GM21529 (cell line): Measurements from ENCODE around the gene ZCCHC3.
A peak's percentile ranks its signal among the peaks of the same experiment; 100 is the strongest.

Experiments used
- ATAC-seq: cut with Tn5 transposase; IDR thresholded peaks from one replicate; pipeline ENCODE4 v1.9.1; 2021; ENCODE audit not compliant: unreplicated experiment

Gene ZCCHC3

DNA sequence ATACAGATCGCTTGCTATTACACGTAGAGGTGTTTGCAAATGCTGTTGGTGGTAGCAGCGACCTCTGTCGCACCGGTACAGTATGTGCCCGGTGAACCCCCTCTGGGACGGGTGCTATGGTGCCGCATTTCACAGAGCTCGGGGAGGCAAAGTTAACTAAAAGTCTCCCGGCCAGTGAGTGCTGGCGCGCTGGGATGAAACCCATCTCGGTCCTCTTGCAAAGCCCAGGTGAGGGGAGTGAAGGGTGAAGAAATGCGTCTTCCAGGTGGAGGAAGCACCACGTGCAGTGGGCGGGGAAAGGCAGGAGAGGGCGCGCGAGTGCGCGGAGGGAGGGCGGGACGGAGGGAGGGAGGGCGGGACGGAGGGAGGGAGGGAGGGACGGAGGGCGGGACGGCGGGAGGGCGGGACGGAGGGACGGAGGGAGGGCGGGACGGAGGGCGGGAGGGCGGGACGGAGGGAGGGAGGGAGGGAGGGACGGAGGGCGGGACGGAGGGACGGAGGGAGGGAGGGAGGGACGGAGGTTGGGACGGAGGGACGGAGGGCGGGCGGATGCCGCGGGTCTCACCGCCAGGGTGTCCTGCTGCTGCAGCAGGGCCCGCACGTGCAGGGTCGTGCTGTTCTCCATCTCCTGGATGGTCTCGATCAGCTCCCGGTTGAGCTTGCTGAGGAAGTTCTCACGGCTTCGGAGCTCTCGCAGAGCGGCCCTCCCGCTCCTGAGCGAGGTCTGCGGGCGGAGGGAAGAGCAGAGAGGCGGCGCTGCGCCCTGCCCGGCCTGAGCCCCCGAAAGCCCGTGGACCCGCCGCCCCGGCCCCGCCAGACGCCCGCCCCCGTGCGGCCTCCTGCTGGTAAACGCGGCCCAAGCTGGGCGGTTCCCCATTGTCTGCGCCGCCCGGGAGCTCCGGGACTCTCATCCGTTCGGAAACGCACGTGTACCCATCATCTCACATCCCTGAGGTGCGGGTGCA lies 18.5 kb upstream of the ZCCHC3 start:
- ATAC-seq: no peak

DNA sequence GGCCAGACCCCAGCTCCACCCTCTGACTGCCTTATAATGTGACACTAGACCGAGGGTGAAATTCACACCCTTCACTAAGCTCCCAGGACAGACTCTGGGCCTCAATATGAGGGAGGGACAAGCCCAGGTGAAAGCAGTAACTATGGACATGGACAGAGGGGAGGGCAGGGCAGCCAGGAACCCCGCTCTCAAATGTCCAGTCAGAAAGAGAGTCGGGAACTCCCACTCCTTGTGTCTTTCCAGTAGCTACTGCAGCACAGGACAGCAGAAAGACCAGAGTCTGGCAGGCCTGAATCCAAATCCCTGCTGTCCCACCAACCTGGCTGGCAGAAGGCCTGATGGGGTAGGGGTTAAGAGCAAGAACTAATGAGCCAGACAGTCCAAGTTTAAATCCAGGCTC lies 13.2 kb upstream of the ZCCHC3 start:
- no peak for ATAC-seq

- ATAC-seq: no peak
Observed at GRCh38 chr20:286508-286907, 10.9 kb upstream of the ZCCHC3 start.

DNA sequence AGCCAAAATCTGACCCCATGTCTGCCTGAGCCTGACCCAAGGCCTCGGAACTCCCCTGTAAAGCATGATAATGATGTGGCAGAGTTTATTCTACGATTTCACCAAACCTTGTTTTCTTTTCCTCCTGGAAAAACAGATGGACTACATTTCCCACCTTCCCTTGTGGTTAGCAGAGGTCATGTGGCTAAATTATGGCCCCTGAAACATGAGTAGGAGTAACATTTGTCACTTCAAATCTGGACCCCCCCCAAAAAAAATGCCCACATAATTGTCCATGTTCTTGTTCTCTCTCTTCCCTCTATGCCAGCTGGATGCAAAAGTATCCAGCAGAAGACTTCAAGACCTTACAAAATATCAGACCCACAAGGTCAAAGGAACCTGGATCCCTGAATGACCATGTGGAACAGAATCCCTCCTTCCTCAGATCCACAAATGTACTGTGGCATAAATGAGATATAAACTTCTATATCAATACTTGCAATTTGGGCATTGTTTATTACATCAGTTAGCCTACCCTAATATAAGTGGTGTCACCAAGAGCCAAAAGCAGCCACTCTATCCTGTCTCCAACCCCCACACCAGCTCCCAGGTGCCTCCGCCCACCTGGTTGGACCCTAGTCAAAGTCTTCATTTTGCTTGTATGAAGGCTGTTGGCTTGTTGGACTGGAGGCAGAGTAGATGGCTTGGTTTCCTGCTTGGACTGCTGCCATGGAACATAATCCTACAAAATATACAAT lies 8.2 kb upstream of the ZCCHC3 start:
- no peak for ATAC-seq

- no peak for ATAC-seq
Observed at GRCh38 chr20:289693-290083, 7.7 kb upstream of the ZCCHC3 start.

GRCh38 chr20:290084-290831 lies 7.1 kb upstream of the ZCCHC3 start, which contains the start of gene C20orf96:
TSS of gene C20orf96 (minus strand) at chr20:290750. CDS start at chr20:290610, 140 bp downstream.
- ATAC-seq: peak; percentile 87

- no peak for ATAC-seq
Observed at GRCh38 chr20:294602-295001, 2.8 kb upstream of the ZCCHC3 start.

GRCh38 chr20:295804-296203 lies 1.6 kb upstream of the ZCCHC3 start:
- no peak for ATAC-seq

DNA sequence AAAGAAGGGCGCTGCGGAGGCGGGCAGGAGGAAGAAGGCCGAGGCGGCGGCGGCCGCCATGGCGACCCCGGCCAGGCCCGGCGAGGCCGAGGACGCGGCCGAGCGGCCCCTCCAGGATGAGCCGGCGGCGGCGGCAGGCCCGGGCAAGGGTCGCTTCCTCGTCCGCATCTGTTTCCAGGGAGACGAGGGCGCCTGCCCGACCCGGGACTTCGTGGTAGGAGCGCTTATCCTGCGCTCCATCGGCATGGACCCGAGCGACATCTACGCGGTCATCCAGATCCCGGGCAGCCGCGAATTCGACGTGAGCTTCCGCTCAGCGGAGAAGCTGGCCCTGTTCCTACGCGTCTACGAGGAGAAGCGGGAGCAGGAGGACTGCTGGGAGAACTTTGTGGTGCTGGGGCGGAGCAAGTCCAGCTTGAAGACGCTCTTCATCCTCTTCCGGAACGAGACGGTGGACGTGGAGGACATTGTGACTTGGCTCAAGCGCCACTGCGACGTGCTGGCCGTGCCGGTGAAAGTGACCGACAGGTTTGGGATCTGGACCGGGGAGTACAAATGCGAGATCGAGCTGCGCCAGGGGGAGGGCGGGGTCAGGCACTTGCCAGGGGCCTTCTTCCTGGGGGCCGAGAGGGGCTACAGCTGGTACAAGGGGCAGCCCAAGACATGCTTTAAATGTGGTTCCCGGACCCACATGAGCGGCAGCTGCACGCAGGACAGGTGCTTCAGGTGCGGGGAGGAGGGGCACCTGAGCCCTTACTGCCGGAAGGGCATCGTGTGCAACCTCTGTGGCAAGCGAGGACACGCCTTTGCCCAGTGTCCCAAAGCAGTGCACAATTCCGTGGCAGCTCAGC lies 780 bp downstream of the ZCCHC3 start:
- ATAC-seq: peak; percentile 32

DNA sequence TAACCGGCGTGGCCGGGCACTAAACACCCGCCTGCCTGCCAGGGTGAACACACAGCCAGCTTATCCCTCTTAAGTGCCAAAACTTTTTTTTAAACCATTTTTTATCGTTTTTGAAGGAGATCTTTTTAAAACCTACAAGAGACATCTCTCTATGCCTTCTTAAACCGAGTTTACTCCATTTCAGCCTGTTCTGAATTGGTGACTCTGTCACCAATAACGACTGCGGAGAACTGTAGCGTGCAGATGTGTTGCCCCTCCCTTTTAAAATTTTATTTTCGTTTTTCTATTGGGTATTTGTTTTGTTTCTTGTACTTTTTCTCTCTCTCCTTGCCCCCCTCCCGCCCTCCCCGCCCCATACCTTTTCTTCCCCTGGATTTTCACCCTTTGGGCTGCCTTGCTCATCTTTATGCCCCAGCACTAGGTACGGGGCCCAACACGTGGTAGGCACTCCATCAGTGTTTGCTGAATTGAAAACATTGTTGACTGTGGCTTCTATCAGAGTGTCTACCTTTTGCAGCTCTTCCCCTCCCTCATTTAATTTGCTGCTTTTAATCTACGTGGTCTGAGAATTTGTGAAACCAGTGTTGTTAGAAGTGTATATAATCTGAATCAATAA lies 1.5 kb downstream of the ZCCHC3 start:
- ATAC-seq: no peak

DNA sequence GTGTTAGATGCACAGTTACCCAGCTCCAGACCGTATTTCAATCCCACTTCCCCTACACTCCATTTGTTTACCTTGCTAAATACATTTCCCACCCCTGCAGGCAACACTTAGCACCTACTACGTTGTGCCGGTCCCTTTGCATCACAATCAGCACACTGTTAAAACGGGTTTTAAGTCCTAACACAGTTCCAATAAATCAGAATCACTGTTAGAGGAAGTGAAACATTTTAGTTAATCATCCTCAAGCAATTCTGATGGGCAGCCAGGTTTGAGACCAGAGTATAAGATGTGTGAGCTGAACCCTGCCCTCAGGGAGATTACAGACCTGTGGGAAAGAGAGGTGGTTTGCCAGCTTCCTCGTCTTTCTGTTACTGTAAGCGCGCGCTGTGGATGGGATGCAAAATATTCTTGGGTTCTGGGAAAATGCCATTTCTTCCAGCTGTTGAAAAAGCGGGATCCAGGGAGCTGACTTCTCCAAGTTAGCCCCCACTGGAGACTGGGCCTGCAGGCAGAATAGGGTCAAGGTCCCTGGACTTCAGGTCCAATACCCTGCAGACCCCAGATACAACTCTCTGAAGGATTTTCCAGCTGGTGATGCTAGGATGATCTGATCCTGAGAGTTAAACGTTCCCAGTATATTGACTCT lies 3.1 kb downstream of the ZCCHC3 start:
- no peak for ATAC-seq

GRCh38 chr20:301886-302848 lies 4.8 kb downstream of the ZCCHC3 start:
- no peak for ATAC-seq

GRCh38 chr20:305745-306144 lies 8.4 kb downstream of the ZCCHC3 start:
- ATAC-seq: no peak

DNA sequence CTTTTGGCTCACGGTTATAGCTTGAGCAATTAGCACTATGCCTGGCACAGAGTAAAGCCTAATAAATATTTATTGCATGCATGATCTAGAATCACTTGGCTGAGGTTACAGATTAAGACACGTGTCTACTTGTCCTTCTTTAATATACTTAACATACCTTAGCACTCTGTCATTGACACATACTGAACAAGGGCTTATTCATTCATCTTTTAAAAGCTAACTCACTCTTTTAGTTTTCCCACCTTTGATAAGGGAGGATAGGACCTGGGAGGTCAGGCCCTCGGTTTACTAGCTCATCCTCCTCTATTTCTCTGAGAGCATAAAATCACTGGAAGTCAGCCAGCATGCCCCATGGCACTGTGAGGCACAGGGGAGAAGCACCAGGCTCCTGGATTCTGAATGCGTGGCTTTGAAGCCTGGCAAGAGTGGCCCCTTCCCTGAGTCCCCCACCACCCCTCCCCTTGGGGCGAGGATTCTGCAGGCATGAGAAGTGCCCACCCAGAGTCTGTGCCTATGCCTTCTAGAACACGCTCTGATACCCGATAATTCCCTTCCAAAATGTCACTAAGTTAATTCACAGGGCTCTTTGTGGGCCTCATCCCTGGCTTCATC lies 11.2 kb downstream of the ZCCHC3 start:
- ATAC-seq: no peak

DNA sequence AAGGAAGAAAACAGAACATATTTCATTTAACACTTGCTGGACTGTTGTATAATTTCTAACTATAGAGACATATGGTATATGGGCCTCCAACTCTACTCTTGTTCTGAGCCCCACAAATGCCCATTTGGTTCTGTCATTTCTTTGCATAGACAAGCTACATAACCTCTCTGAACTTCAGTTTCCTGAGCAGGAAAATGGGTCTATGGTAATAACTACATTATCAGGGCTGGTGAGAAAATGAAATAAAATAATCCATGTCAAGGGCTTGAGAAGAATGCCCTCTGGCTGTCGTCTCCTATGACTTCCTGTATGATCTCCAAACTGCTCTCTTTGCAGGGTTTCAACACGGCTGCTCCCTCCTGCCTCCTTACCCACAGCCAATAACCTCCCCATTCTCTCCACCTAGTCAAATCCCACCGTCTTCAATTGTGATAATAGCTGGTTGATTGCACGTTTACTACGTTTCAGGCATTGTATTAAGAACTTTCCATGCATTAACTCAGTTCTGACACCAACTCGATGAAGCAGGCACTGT lies 12.0 kb downstream of the ZCCHC3 start:
- no peak for ATAC-seq

GRCh38 chr20:309841-310644 lies 12.7 kb downstream of the ZCCHC3 start:
- ATAC-seq: peak; percentile 99

GRCh38 chr20:310645-311044 lies 13.3 kb downstream of the ZCCHC3 start:
- ATAC-seq: no peak
